ENCODE data around the gene BFAR. TPM values are rescaled to one million over a fixed set of nuclear protein-coding genes. Genes with fewer than 3 reads are reported as not detected.
A peak's percentile ranks its signal among the peaks of the same experiment; 100 is the strongest.

The BFAR gene
- polyA plus RNA-seq, 2 of the 4 experiments (the other 2 are of a cell fraction): 74.8 to 93.3 TPM

DNA sequence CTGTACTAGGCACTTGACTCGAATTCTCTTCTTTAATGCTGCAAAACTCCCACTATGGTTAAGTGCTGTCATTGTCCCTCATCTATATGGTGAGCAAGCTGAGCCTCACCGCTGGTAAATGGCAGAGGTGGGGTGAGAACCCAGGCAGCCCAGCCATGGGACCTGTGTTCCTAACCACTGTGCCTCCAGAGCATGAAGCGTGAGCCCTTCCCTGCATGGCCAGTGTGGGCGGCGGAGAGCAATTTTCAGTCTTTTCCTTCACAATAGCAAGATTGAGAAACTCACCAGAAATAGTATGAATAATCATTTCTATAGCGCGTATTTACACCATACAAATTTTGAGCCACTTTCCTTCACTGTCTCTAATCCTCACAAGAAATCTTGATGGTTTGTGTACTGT, 9.2 kb downstream of the BFAR start:
- no peak for TF ChIP-seq POLR2A (IDR thresholded peaks at IDR 0.05; ENCODE audit: low read length)
- no peak for TF ChIP-seq BHLHE40 (IDR thresholded peaks at IDR 0.05; ENCODE audit: low read depth, low read length)
- no peak for TF ChIP-seq NR3C1 (IDR thresholded peaks at IDR 0.05)
- TF ChIP-seq MAFK (IDR thresholded peaks at IDR 0.05; ENCODE audit: partially characterized antibody): no peak
- TF ChIP-seq SREBF2 (IDR thresholded peaks at IDR 0.05): no peak
- TF ChIP-seq EP300 (IDR thresholded peaks at IDR 0.05): no peak
- no peak for TF ChIP-seq CHD4 (IDR thresholded peaks at IDR 0.05; ENCODE audit: borderline replicate concordance)
- no peak for TF ChIP-seq ZNF302 (CRISPR knock-in tag; IDR thresholded peaks at IDR 0.05)
- TF ChIP-seq TFCP2L1 (CRISPR knock-in tag; IDR thresholded peaks at IDR 0.05): no peak
- no peak for TF ChIP-seq ESRRA (IDR thresholded peaks at IDR 0.05; ENCODE audit: borderline replicate concordance, low read length)
- no peak for TF ChIP-seq JUNB (IDR thresholded peaks at IDR 0.05)
- no peak for TF ChIP-seq RCOR1 (IDR thresholded peaks at IDR 0.05; ENCODE audit: low read depth, low read length)
- no peak for TF ChIP-seq FOSB (CRISPR knock-in tag; IDR thresholded peaks at IDR 0.05)
- no peak for TF ChIP-seq HOXA7 (CRISPR knock-in tag; IDR thresholded peaks at IDR 0.05)
- no peak for TF ChIP-seq HDAC2 (IDR thresholded peaks at IDR 0.05)
- no peak for TF ChIP-seq ZSCAN20 (CRISPR knock-in tag; IDR thresholded peaks at IDR 0.05)
- H3K9me3 ChIP-seq: no peaks in the 10 kb centered on the region
- ChIA-PET CTCF (interaction anchor here (1.2 kb wide), 1 partner anchor 8 kb away, joined by 3 read pairs; no protein-coding TSS in a partner anchor), POLR2A (no interaction called here)
- no peak overlapping the region for H3K27ac ChIP-seq
- H3K4me1 ChIP-seq: peaks cover 18% of the 10 kb centered on the region; the same call in 2 of the 3 replicates
- no peak for FAIRE-seq
- no peak overlapping the region for H3K4me2 ChIP-seq
- ATAC-seq: peak; percentile 68 to 71; a peak in 5 of 6 replicates
- no peak overlapping the region for H3K4me3 ChIP-seq
- peak in 1 of 2 experiments; percentile 29 for DNase-seq (ENCODE audit: low read depth in 1 of 2, low spot score in 1 of 2)
- 95% methylated on average over 7 of the region's 7 CpGs for WGBS (ENCODE audit: missing lambda C conversion rate)

DNA sequence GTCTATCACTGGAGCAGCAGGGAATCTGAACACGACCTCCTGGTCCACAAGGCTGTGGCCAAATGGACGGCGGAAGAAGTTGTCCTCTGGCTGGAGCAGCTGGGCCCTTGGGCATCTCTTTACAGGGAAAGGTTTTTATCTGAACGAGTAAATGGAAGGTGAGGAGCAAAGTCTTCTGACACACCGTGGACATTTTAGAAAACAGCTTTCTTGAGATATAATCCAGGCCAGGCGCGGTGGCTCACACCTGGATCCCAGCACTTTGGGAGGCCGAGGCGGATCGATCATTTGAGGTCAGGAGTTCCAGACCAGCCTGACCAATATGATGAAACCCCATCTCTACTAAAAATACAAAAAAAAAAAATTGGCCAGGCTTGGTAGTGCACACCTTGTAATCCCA, 17.1 kb downstream of the BFAR start:
- Histone ChIP-seq H3K27ac (no peak overlapping the region), H3K9me3 (no peaks in the 10 kb centered on the region), H3K4me1 (no peaks in the 10 kb centered on the region), H3K4me3 (no peak overlapping the region), H3K4me2 (no peak overlapping the region)
- no peak for DNase-seq (ENCODE audit: low read depth in 1 of 2, low spot score in 1 of 2)
- FAIRE-seq: no peak
- no peak for ATAC-seq
- POLR2A ChIA-PET: no interaction called here
- WGBS (ENCODE audit: missing lambda C conversion rate): 98% methylated on average over 10 of the region's 10 CpGs
- CTCF ChIA-PET: interaction anchor here (1.6 kb wide), 1 partner anchor 121 kb away, joined by 3 read pairs; no protein-coding TSS in a partner anchor
- TF ChIP-seq RNF2 (IDR thresholded peaks at IDR 0.05; ENCODE audit: borderline replicate concordance, low read depth) (no peak), HOXB13 (CRISPR knock-in tag; IDR thresholded peaks at IDR 0.05; ENCODE audit: low read depth) (no peak), EHF (CRISPR knock-in tag; IDR thresholded peaks at IDR 0.05) (no peak)
- TF ChIP-seq, protein P1, sequence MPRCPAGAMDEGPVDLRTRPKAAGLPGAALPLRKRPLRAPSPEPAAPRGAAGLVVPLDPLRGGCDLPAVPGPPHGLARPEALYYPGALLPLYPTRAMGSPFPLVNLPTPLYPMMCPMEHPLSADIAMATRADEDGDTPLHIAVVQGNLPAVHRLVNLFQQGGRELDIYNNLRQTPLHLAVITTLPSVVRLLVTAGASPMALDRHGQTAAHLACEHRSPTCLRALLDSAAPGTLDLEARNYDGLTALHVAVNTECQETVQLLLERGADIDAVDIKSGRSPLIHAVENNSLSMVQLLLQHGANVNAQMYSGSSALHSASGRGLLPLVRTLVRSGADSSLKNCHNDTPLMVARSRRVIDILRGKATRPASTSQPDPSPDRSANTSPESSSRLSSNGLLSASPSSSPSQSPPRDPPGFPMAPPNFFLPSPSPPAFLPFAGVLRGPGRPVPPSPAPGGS (IDR thresholded peaks at IDR 0.05): no peak

DNA sequence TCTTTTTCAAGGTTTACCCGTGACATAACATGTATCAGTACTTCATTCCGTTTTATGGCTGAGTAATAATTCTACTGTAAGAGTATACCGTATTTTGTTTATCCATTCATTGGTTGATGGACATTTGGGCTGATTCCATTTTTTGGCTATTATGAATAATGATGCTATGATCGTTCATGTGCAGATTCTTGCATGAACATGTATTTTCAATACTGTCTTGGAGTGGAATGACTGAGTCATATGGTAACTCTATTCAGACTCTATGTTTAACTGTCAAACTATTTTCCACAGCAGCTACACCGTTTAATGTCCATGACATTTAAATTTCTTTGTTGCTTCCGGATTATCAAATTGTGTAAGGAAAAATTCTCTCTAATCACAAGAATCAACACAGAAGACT, 17.9 kb downstream of the BFAR start:
- POLR2A ChIA-PET: no interaction called here
- WGBS (ENCODE audit: missing lambda C conversion rate): 88% methylated on average over 6 of the region's 6 CpGs
- TF ChIP-seq, protein P2, sequence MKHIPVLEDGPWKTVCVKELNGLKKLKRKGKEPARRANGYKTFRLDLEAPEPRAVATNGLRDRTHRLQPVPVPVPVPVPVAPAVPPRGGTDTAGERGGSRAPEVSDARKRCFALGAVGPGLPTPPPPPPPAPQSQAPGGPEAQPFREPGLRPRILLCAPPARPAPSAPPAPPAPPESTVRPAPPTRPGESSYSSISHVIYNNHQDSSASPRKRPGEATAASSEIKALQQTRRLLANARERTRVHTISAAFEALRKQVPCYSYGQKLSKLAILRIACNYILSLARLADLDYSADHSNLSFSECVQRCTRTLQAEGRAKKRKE (CRISPR knock-in tag; IDR thresholded peaks at IDR 0.05; ENCODE audit: low read depth): no peak
- no peak for TF ChIP-seq MAFK (IDR thresholded peaks at IDR 0.05; ENCODE audit: partially characterized antibody)
- TF ChIP-seq, protein P3, sequence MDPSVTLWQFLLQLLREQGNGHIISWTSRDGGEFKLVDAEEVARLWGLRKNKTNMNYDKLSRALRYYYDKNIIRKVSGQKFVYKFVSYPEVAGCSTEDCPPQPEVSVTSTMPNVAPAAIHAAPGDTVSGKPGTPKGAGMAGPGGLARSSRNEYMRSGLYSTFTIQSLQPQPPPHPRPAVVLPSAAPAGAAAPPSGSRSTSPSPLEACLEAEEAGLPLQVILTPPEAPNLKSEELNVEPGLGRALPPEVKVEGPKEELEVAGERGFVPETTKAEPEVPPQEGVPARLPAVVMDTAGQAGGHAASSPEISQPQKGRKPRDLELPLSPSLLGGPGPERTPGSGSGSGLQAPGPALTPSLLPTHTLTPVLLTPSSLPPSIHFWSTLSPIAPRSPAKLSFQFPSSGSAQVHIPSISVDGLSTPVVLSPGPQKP (IDR thresholded peaks at IDR 0.05; ENCODE audit: low read depth, low read length): no peak
- TF ChIP-seq, protein P4, sequence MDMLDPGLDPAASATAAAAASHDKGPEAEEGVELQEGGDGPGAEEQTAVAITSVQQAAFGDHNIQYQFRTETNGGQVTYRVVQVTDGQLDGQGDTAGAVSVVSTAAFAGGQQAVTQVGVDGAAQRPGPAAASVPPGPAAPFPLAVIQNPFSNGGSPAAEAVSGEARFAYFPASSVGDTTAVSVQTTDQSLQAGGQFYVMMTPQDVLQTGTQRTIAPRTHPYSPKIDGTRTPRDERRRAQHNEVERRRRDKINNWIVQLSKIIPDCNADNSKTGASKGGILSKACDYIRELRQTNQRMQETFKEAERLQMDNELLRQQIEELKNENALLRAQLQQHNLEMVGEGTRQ (IDR thresholded peaks at IDR 0.05): no peak
- H3K27ac ChIP-seq: no peak overlapping the region
- DNase-seq (ENCODE audit: low read depth in 1 of 2, low spot score in 1 of 2) (no peak), ATAC-seq (no peak), FAIRE-seq (no peak)
- H3K9me3 ChIP-seq: no peaks in the 10 kb centered on the region
- H3K4me1 ChIP-seq: no peaks in the 10 kb centered on the region
- H3K4me2 ChIP-seq: no peak overlapping the region
- CTCF ChIA-PET: interaction anchor here (0.8 to 1.6 kb wide), 4 partner anchors 10 to 122 kb away, joined by 3 to 5 read pairs (median 4); no protein-coding TSS in a partner anchor
- no peak overlapping the region for H3K4me3 ChIP-seq

Measured in A549 (cell line).